NCI-H1436 treated with DMSO at 0.1 percent for 48 hours (cell line): ENCODE measurements around the gene IFT22.
"Not testable (repeated sequence)": the region's sequence is repeated elsewhere in the genome, so short reads cannot be mapped to it uniquely, and the experiment has no call there.

Source experiments
- DNase-seq: peaks from one replicate; lab custom pipeline; 2025; lab: John Stamatoyannopoulos, UW

IFT22 gene

GRCh38 chr7:101321491-101322401 is at the start of gene IFT22:
IFT22 (minus strand) TSS chr7:101321812; CDS start chr7:101321709, 103 bp downstream.
- DNase-seq: peak; percentile 25

GRCh38 chr7:101370836-101371235 is 49.2 kb upstream of the IFT22 start:
- no peak for DNase-seq

GRCh38 chr7:101368422-101369165 is 47.0 kb upstream of the IFT22 start:
- no peak for DNase-seq

- DNase-seq: no peak
Measured at GRCh38 chr7:101367676-101368075, 46.1 kb upstream of the IFT22 start.

GRCh38 chr7:101365956-101366355 is 44.3 kb upstream of the IFT22 start:
- DNase-seq: no peak

GRCh38 chr7:101363734-101364374 is 42.2 kb upstream of the IFT22 start:
- DNase-seq: no peak

GRCh38 chr7:101363196-101363733 is 41.7 kb upstream of the IFT22 start:
- DNase-seq: no peak

GRCh38 chr7:101362334-101363195 is 41.0 kb upstream of the IFT22 start, which contains the start of gene COL26A1:
COL26A1 (plus strand) TSS chr7:101362875; CDS start chr7:101363033, 158 bp downstream.
- no peak for DNase-seq

GRCh38 chr7:101357433-101357832 is 35.8 kb upstream of the IFT22 start:
- DNase-seq: no peak

GRCh38 chr7:101352920-101353308 is 31.3 kb upstream of the IFT22 start:
- DNase-seq: no peak

- DNase-seq: not testable (repeated sequence)
Measured at GRCh38 chr7:101349300-101349699, 27.7 kb upstream of the IFT22 start.

- DNase-seq: not testable (repeated sequence)
Measured at GRCh38 chr7:101348456-101349067, 26.9 kb upstream of the IFT22 start.

GRCh38 chr7:101347477-101347876 is 25.9 kb upstream of the IFT22 start:
- no peak for DNase-seq

GRCh38 chr7:101342892-101343291 is 21.3 kb upstream of the IFT22 start:
- no peak for DNase-seq

GRCh38 chr7:101340379-101340778 is 18.8 kb upstream of the IFT22 start:
- no peak for DNase-seq

- no peak for DNase-seq
Measured at GRCh38 chr7:101333912-101334311, 12.3 kb upstream of the IFT22 start.

- DNase-seq: no peak
Measured at GRCh38 chr7:101332026-101332425, 10.4 kb upstream of the IFT22 start.

GRCh38 chr7:101330011-101330484 is 8.4 kb upstream of the IFT22 start:
- DNase-seq: no peak

GRCh38 chr7:101328159-101328558 is 6.5 kb upstream of the IFT22 start:
- DNase-seq: no peak

GRCh38 chr7:101319401-101319800 is 2.2 kb downstream of the IFT22 start:
- DNase-seq: no peak

GRCh38 chr7:101315336-101315735 is 6.3 kb downstream of the IFT22 start:
- no peak for DNase-seq
